GM19238 (cell line): Measurements from ENCODE around the gene RPN2.

Source experiments
- DNase-seq: peaks from one replicate; pipeline ENCODE4 v3.0.0; 2011; ENCODE audit warnings: low spot score; ENCODE audit not compliant: insufficient read length

Gene RPN2

DNA sequence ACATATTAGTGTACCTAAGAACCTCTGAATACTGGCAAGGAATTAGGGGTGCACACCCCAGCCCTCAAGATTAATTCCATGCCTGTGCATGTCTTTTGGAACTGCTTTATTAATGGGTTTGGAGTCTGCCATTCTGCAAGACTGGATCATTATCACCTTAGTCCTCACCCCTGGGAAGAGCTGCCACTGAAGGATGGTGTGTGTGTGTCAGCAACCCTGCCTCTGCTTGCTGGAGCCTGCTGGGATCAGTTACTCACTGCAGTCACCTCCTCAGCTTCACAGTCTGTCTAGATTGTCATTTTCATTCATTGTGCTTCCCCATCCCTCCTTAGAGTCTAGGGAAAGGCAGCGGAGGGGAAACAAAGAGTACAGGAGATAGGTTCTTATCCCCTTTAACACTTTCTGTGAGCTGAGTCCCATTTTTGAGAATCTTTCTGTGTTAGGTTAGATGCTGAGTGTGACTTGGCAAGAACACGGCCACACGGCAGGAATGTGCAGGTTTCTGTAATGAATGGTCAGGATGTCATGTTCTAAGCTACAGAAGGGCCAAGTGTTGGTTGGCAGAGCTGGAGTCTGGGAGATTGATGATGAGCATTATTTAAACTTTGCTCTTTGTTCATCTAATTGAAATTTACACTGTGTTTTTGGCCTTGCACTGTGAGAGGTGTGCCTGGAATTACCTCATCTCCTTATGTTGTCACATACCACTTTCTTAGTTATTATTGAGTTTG lies 61.4 kb downstream of the RPN2 start:
- no peak for DNase-seq

GRCh38 chr20:37242503-37242902 lies 63.4 kb downstream of the RPN2 start:
- no peak for DNase-seq

GRCh38 chr20:37243076-37243936 lies 64.2 kb downstream of the RPN2 start:
- DNase-seq, result no peak

DNA sequence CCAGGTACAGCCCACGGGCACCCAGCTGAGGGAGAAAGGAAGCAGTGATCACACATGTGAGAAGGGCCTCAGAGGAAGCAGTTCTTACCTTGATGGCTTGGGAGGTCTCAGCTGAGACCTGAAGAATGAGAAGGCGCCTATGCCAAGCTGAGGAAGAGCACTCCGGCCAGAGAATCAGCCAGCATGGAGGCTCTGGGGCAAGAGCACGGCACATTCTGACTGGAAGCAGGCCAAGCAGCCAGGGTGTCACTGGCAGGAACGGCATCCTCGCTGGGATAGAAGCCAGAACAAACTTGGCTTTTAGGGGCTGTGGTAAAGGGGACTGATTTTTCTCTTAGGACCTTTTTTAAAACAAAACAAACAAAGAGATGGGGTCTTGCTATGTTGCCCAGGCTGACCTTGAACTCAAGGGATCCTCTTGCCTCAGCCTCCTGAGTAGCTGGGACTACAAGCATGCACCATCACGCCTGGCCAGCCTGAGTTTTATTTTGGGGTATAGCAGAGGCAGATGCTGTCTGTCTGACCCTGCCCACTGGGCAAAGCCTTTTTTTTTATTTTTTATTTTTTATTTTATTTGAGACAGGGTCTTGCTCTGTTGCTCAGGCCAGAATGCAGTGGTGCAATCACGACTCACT lies 64.9 kb downstream of the RPN2 start:
- DNase-seq, result no peak

- DNase-seq, result no peak
Observed at GRCh38 chr20:37244572-37244957, 65.4 kb downstream of the RPN2 start.

- DNase-seq, result no peak
Observed at GRCh38 chr20:37245216-37246150, 66.4 kb downstream of the RPN2 start.

DNA sequence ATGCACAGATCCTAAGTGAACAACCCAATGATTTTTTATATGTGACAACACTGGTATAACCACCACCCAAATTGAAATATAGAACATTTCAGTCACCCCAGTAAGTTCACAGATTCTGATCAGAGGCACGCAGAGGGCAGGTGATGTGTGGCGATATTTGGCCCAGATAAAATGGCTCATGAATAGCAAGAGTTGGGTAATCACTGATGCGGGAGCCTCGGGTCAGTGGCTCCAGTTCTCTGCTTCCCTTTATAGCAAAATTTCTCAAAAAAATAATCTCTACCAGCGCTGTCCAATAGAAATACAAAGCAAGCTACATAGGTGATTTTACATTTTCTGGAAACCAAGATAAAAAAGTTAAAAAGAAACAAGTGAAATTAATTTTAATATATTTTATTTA lies 67.6 kb downstream of the RPN2 start:
- no peak for DNase-seq

- no peak for DNase-seq
Observed at GRCh38 chr20:37247547-37247946, 68.4 kb downstream of the RPN2 start.

- no peak for DNase-seq
Observed at GRCh38 chr20:37249304-37249703, 70.2 kb downstream of the RPN2 start.

DNA sequence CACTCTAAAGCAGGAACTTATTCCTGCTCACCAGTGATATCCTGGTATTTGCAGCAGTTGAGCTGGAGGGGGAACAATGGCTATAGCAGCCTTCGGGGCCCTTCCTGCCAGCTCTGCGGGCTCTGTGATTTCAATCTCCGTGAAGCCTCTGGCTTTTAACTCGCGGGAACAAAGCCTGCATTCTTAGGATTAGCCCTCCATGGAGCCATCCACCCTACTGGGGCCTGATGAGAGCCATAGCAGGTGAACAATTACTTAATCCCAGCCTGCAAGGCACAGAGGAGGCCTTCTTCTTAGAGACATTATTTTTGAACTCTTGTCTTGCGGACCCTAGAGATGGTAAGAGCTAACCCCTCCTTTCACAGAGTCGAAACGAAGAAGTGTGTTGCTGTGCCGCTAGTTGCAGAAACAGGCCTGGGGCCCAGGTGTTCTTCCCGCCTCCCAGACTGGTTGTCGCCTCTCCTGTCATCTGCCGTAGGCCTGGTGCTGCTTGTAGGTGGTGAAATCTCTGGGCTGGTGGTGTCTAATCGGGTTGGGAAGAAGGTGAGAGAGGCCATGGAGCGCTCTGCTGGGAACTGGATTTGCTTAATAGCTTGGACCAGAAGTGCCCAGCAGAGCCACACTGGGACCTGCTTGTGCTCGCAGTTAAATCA lies 72.8 kb downstream of the RPN2 start:
- no peak for DNase-seq

GRCh38 chr20:37253087-37253486 lies 74.0 kb downstream of the RPN2 start:
- no peak for DNase-seq

- DNase-seq, result no peak
Observed at GRCh38 chr20:37254114-37254878, 75.2 kb downstream of the RPN2 start.

DNA sequence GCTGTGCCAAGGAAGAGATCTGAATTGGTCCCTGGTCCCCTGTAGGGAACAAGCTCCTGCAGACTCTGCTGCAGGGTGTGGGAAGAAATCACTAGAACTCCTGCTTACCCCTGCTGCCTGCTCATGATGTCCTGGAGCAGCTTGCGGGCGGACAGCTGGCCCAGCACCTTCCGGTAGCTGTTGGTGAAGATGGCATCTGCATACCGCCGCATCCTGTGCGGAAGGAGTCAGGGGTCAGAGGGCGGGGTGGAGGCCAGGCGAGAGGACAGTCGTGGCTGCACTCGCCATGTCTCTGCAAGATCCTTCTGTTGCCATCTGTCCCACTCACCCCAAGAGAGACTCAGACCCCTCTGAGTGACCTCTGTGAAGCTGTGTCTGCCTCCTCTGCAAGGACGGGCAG lies 77.2 kb downstream of the RPN2 start:
- no peak for DNase-seq

- no peak for DNase-seq
Observed at GRCh38 chr20:37257530-37257929, 78.4 kb downstream of the RPN2 start.

DNA sequence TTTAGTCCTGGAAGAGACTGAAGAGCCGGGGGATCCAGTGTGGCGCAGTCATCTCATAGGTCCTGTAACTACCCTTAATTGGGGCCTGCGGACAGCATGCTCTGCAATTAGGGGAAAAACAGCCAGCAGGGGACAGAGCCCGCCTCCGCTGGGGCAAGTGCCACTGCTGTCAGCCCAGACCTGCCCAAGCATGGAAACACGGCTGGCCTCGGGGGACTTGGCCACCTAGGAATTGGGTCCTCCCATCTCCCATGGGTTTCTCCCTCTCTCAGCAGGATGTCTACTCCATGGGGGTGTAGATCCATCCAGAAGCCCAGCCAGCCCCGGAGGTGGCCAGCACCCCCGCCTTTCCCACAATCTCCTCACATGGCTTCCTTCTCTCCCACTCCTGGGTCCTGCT lies 78.9 kb downstream of the RPN2 start:
- no peak for DNase-seq

DNA sequence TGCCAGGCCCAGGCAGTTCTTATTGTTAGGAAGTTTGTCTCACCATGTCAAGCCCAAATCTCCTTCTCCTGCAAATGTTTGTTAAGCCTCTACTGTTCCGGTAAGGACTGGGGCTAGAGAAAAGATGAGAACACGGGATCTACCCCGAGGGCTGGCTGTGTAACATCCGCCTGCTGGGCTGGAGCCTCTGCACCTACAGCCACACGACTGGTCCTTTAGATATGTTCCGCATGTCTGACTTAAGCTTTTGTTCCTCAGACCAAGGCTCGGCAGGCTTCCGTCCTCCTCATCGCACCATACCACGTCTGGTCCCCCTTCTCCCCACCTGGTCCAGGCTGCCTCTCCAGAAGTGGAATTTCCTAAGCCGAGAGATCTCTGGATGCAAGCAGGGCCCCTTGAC lies 79.9 kb downstream of the RPN2 start:
- DNase-seq, result no peak

DNA sequence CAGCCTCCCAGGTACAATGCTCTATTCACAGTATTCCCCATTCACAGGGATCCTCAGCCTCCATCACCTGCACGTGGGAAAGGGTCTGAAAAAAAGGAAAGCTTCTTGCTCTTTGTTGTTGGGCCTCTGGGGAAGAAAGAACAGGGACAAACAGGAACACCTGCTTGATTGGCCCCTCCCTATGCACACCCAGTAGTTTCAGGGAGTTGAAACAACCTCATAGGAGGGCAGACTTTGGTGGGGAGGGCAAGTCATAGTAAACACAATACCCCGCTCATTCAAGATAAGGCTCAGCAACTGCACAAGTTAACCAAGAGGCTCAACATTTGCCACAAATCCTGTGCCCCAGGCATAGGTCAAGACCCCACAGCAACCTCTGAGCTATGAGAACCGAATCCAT lies 80.7 kb downstream of the RPN2 start:
- no peak for DNase-seq

GRCh38 chr20:37260923-37261322 lies 81.8 kb downstream of the RPN2 start:
- DNase-seq, result no peak

DNA sequence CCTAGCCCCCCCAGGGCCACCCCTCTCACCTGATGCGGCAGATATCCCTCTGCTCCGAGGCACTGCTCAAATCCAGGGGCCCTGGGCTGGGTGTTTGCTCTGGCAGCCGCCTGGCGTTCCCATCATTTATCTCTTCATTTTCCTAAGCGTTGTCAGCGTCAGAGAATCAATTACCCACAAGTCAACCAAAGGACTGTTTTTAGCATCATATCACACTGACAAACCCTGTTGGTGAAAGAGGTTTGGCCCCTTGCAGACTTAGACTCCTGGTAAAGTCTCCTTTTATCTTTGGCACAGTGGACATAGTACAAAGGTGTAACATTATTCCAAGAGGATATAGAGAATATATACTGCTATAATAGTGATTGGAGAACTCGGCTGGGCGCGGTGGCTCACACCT lies 82.6 kb downstream of the RPN2 start, which contains the start of gene GHRH:
GHRH (minus strand) TSS at position 101 of the 400 bp plus-strand sequence. CDS start 4,925 bp downstream, outside the sequence.
- DNase-seq, result no peak

DNA sequence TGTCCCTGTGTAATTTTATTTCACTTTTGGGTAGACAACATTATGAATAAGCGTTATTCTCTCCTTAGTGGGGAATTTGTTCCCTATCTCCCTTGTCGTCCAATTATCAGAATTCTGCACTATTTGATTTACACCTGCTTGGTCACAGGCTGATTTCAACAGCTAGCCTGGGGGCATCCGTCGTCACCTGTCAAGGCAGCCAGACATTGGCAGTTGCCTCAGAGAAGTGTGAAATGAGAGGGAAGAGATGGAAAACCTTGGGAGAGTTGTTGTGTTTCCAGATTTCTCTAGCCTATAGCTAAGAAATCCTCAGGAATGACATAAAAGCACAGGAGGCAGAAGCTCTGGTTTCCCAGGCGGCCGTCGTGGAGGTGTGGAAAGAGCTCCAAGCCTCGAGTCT lies 83.4 kb downstream of the RPN2 start:
- DNase-seq, result no peak
